Measurements from ENCODE around the gene ZNF573. TPM values are rescaled to one million over a fixed set of nuclear protein-coding genes. Genes with fewer than 3 reads are reported as not detected.

ZNF573 gene
- total and polyA plus RNA-seq, 2 of the 13 experiments (the other 11 are each of a cell fraction or from before 2014, with no cell fraction given): 3.1 to 9.3 TPM

DNA sequence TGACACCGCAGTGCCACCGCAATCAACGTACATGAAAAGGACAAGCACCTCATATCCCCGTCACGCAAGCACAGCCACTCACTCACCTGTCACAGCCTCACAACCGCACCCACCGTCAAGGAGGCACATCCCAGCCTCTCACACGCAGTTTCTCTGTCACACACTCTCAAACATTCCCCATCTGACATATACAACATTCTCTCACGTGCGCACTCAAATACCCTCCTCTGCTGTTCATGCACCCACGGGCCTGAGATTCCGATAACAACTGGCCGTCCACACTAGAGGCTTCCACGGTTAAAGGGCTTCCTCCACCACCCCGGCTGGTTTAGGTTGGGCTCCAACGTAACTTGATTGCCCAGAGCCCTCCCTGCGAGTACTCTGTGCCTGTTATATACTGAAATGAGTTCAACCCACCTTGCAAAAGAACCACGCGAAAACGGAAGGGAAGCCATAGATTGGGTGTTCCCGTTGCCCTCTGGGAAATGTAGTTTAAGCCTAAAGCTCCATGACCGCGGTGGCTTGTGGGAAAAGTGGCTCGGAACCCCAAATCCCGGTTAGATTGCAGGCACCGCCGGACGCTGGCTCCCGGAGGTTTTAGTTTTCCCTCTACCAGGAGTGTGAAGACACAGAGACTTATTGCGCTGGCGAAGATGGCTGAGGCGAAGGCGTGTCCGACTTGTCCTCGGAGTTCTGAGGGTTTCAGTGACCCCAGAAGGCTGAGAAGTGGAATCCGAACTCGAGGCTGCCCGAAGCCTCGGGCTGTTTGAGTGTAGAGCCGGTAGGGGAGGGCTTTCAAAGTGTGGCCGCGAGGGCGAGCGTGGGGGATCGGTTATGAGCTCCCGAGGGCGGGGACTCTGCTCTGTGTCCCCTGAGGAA lies at the start of gene ZNF573 (continued):
- TF ChIP-seq ZNF891 (CRISPR knock-in tag; IDR thresholded peaks at IDR 0.05) (peak; percentile 39), FOXA1 (IDR thresholded peaks at IDR 0.05) (no peak), FOXA1 (CRISPR knock-in tag; IDR thresholded peaks at IDR 0.05) (no peak), CBX2 (IDR thresholded peaks at IDR 0.05; ENCODE audit: low read depth, low read length) (no peak), CBX2 (CRISPR knock-in tag; IDR thresholded peaks at IDR 0.05; ENCODE audit: low read depth) (no peak), KAT2B (IDR thresholded peaks at IDR 0.05; ENCODE audit: borderline replicate concordance, low read depth, low read length) (no peak), SKI (IDR thresholded peaks at IDR 0.05; ENCODE audit: partially characterized antibody) (no peak), MED13 (CRISPR knock-in tag; IDR thresholded peaks at IDR 0.05) (no peak), NFKBIZ (CRISPR knock-in tag; IDR thresholded peaks at IDR 0.05) (no peak), ERF (CRISPR knock-in tag; IDR thresholded peaks at IDR 0.05) (peak; percentile 28; the same call in 1 of the 2 replicates), ZSCAN30 (CRISPR knock-in tag; IDR thresholded peaks at IDR 0.05) (0 out of 2 replicates have a peak, but pooled peaks have one; percentile 53), YEATS4 (CRISPR knock-in tag; IDR thresholded peaks at IDR 0.05; ENCODE audit: borderline replicate concordance) (peak; percentile 64; the same call in 1 of the 2 replicates), ZBTB10 (CRISPR knock-in tag; IDR thresholded peaks at IDR 0.05; ENCODE audit: borderline replicate concordance) (peak; percentile 89; the same call in 1 of the 2 replicates), SP4 (CRISPR knock-in tag; IDR thresholded peaks at IDR 0.05) (no peak), WIZ (CRISPR knock-in tag; IDR thresholded peaks at IDR 0.05) (0 out of 2 replicates have a peak, but pooled peaks have one; percentile 56), ZNF17 (CRISPR knock-in tag; IDR thresholded peaks at IDR 0.05) (no peak), REXO4 (CRISPR knock-in tag; IDR thresholded peaks at IDR 0.05; ENCODE audit: borderline replicate concordance) (no peak), ZNF256 (CRISPR knock-in tag; conservative IDR thresholded peaks at IDR 0.05) (no peak), ZNF737 (CRISPR knock-in tag; IDR thresholded peaks at IDR 0.05; ENCODE audit: borderline replicate concordance) (no peak)
- TF ChIP-seq, protein P1, sequence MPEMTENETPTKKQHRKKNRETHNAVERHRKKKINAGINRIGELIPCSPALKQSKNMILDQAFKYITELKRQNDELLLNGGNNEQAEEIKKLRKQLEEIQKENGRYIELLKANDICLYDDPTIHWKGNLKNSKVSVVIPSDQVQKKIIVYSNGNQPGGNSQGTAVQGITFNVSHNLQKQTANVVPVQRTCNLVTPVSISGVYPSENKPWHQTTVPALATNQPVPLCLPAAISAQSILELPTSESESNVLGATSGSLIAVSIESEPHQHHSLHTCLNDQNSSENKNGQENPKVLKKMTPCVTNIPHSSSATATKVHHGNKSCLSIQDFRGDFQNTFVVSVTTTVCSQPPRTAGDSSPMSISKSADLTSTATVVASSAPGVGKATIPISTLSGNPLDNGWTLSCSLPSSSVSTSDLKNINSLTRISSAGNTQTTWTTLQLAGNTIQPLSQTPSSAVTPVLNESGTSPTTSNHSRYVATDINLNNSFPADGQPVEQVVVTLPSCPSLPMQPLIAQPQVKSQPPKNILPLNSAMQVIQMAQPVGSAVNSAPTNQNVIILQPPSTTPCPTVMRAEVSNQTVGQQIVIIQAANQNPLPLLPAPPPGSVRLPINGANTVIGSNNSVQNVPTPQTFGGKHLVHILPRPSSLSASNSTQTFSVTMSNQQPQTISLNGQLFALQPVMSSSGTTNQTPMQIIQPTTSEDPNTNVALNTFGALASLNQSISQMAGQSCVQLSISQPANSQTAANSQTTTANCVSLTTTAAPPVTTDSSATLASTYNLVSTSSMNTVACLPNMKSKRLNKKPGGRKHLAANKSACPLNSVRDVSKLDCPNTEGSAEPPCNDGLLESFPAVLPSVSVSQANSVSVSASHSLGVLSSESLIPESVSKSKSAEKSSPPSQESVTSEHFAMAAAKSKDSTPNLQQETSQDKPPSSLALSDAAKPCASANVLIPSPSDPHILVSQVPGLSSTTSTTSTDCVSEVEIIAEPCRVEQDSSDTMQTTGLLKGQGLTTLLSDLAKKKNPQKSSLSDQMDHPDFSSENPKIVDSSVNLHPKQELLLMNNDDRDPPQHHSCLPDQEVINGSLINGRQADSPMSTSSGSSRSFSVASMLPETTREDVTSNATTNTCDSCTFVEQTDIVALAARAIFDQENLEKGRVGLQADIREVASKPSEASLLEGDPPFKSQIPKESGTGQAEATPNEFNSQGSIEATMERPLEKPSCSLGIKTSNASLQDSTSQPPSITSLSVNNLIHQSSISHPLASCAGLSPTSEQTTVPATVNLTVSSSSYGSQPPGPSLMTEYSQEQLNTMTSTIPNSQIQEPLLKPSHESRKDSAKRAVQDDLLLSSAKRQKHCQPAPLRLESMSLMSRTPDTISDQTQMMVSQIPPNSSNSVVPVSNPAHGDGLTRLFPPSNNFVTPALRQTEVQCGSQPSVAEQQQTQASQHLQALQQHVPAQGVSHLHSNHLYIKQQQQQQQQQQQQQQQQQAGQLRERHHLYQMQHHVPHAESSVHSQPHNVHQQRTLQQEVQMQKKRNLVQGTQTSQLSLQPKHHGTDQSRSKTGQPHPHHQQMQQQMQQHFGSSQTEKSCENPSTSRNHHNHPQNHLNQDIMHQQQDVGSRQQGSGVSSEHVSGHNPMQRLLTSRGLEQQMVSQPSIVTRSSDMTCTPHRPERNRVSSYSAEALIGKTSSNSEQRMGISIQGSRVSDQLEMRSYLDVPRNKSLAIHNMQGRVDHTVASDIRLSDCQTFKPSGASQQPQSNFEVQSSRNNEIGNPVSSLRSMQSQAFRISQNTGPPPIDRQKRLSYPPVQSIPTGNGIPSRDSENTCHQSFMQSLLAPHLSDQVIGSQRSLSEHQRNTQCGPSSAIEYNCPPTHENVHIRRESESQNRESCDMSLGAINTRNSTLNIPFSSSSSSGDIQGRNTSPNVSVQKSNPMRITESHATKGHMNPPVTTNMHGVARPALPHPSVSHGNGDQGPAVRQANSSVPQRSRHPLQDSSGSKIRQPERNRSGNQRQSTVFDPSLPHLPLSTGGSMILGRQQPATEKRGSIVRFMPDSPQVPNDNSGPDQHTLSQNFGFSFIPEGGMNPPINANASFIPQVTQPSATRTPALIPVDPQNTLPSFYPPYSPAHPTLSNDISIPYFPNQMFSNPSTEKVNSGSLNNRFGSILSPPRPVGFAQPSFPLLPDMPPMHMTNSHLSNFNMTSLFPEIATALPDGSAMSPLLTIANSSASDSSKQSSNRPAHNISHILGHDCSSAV (CRISPR knock-in tag; IDR thresholded peaks at IDR 0.05; ENCODE audit: borderline replicate concordance): no peak

All from HepG2 (cell line).